CD4-positive, alpha-beta T cell treated with Interleukin-1 beta for 1 hour (primary cell): ENCODE data around the gene ZC3H10.
A peak's percentile ranks its signal among the peaks of the same experiment; 100 is the strongest.

Source experiments
- DNase-seq, 2 donors: peaks; one replicate each; pipeline ENCODE4 v3.0.0-alpha.2; 2020 to 2022

ZC3H10 gene

GRCh38 chr12:56103066-56103711 lies 14.9 kb upstream of the ZC3H10 start:
- DNase-seq = peak in 1 of 2 donors; percentile 49

- no peak for DNase-seq
Measured at GRCh38 chr12:56103823-56104108, 14.3 kb upstream of the ZC3H10 start.

GRCh38 chr12:56104109-56104814 lies 13.8 kb upstream of the ZC3H10 start, which contains the start of gene PA2G4:
Gene PA2G4, plus strand, starts transcription at chr12:56104559. Its CDS starts 179 bp downstream, at chr12:56104738.
- peak; percentile 98 for DNase-seq

GRCh38 chr12:56104815-56105608 lies 13.1 kb upstream of the ZC3H10 start:
- DNase-seq = peak; percentile 7 to 15

- DNase-seq = no peak
Measured at GRCh38 chr12:56105609-56105902, 12.5 kb upstream of the ZC3H10 start.

- no peak for DNase-seq
Measured at GRCh38 chr12:56107242-56107641, 10.8 kb upstream of the ZC3H10 start.

- no peak for DNase-seq
Measured at GRCh38 chr12:56110571-56110970, 7.5 kb upstream of the ZC3H10 start.

- DNase-seq = no peak
Measured at GRCh38 chr12:56114084-56114483, 4.0 kb upstream of the ZC3H10 start.

- DNase-seq = no peak
Measured at GRCh38 chr12:56115329-56115728, 2.7 kb upstream of the ZC3H10 start.

GRCh38 chr12:56116267-56117081 lies 1.6 kb upstream of the ZC3H10 start, which contains the start of gene RPL41:
Gene RPL41, plus strand, starts transcription at chr12:56116633.
- DNase-seq = peak; percentile 92 to 95

GRCh38 chr12:56117082-56117706 lies 872 bp upstream of the ZC3H10 start:
- DNase-seq = peak in 1 of 2 donors; percentile 13

- no peak for DNase-seq
Measured at GRCh38 chr12:56118688-56119357, 757 bp downstream of the ZC3H10 start.

GRCh38 chr12:56119361-56119796 lies 1.3 kb downstream of the ZC3H10 start:
- peak; percentile 72 to 77 for DNase-seq

- no peak for DNase-seq
Measured at GRCh38 chr12:56120158-56120846, 2.2 kb downstream of the ZC3H10 start.

- DNase-seq = no peak
Measured at GRCh38 chr12:56121204-56121870, 3.3 kb downstream of the ZC3H10 start.

GRCh38 chr12:56122637-56123036 lies 4.6 kb downstream of the ZC3H10 start:
- no peak for DNase-seq

- no peak for DNase-seq
Measured at GRCh38 chr12:56124133-56124532, 6.1 kb downstream of the ZC3H10 start.

GRCh38 chr12:56126732-56127239 lies 8.7 kb downstream of the ZC3H10 start:
- no peak for DNase-seq

GRCh38 chr12:56127485-56127887 lies 9.4 kb downstream of the ZC3H10 start:
- no peak for DNase-seq

- peak; percentile 99 for DNase-seq
Measured at GRCh38 chr12:56127888-56128669, 10.0 kb downstream of the ZC3H10 start, which contains the start of gene ESYT1. Gene ESYT1, plus strand, starts transcription at chr12:56128267. Its CDS starts 53 bp downstream, at chr12:56128320.
